ENCODE data around the gene MMP17.

- no peak for TF ChIP-seq CTCF (IDR thresholded peaks at IDR 0.05; ENCODE audit: low read depth, low read length, poor library complexity, severe bottlenecking)
- no peak for TF ChIP-seq EZH2phosphoT487 (IDR thresholded peaks at IDR 0.05; ENCODE audit: borderline replicate concordance, low read length)
Observed at GRCh38 chr12:131860472-131861260, 32.5 kb downstream of the MMP17 start.
